Left renal cortex interstitium (tissue), 4 donors: ENCODE results near the gene ITGAE. TPM values are rescaled to one million over a fixed set of nuclear protein-coding genes. Genes with fewer than 3 reads are reported as not detected.

Experiments used
- DNase-seq, 4 donors: peaks; one replicate each; pipeline ENCODE4 v3.0.0-alpha.2; 2013; ENCODE audit warnings: low read depth in 4 of 4, low spot score in 2 of 4, missing footprints in 1 of 4
- polyA plus RNA-seq, 4 donors: library from polyadenylated mRNA; unstranded; fragments of 120-200 nt; gene quantifications; one replicate each; pipeline ENCODE4 v1.2.1, GENCODE V29; 2013; ENCODE audit not compliant: insufficient read length in 4 of 4

Gene ITGAE
- polyA plus RNA-seq, 4 donors: 38.7 to 43.1 (median 40.4) TPM

- DNase-seq: no peak
Measured at GRCh38 chr17:3763777-3764170, 37.2 kb downstream of the ITGAE start.

- no peak for DNase-seq
Measured at GRCh38 chr17:3762922-3763776, 37.8 kb downstream of the ITGAE start.

GRCh38 chr17:3761918-3762380 is 39.0 kb downstream of the ITGAE start:
- no peak for DNase-seq

GRCh38 chr17:3761036-3761917 is 39.7 kb downstream of the ITGAE start:
- DNase-seq: no peak

- no peak for DNase-seq
Measured at GRCh38 chr17:3759597-3760216, 41.3 kb downstream of the ITGAE start.

GRCh38 chr17:3755335-3756030 is 45.5 kb downstream of the ITGAE start:
- no peak for DNase-seq

GRCh38 chr17:3754458-3755334 is 46.3 kb downstream of the ITGAE start:
- DNase-seq: peak in 3 of 4 donors; percentile 51 to 54 (median 52)

GRCh38 chr17:3754066-3754457 is 46.9 kb downstream of the ITGAE start:
- DNase-seq: no peak

- no peak for DNase-seq
Measured at GRCh38 chr17:3753624-3754023, 47.4 kb downstream of the ITGAE start.

- no peak for DNase-seq
Measured at GRCh38 chr17:3751836-3752235, 49.2 kb downstream of the ITGAE start.

- no peak for DNase-seq
Measured at GRCh38 chr17:3750926-3751325, 50.1 kb downstream of the ITGAE start.

GRCh38 chr17:3750296-3750695 is 50.7 kb downstream of the ITGAE start:
- DNase-seq: no peak

GRCh38 chr17:3748576-3748975 is 52.4 kb downstream of the ITGAE start:
- no peak for DNase-seq

GRCh38 chr17:3747805-3748204 is 53.2 kb downstream of the ITGAE start:
- no peak for DNase-seq

GRCh38 chr17:3745071-3745470 is 55.9 kb downstream of the ITGAE start:
- no peak for DNase-seq

- no peak for DNase-seq
Measured at GRCh38 chr17:3744014-3744413, 57.0 kb downstream of the ITGAE start.

- DNase-seq: no peak
Measured at GRCh38 chr17:3740611-3741073, 60.3 kb downstream of the ITGAE start.

GRCh38 chr17:3739422-3740124 is 61.4 kb downstream of the ITGAE start:
- DNase-seq: no peak
